ENCODE results near the gene TLR4. TPM values are rescaled to one million over a fixed set of nuclear protein-coding genes. Genes with fewer than 3 reads are reported as not detected.

TLR4 gene
- total and polyA plus RNA-seq, 8 donors = 0.29 to 24.8 (median 3.1) TPM

DNA sequence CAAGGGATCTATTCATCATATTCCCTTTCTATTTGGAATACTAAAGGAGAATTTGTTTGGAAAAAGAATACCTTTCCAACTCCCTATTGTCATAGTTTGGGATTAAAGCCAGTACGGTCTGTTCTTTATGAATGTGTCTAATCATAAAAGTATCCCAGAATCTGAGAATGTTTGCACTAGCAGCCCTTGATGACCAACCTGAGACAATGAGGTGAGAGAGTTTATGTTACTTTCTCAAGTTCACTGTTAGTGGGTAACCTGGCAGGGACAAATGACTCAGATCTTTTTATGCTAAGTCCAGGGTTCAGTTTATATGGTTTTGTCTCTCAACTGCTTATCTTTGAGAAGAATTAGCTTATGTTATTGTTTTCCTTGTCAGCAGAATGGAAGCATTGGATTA is 25.3 kb upstream of the TLR4 start:
- Histone ChIP-seq H3K4me3 (no peak overlapping the region), H3K9me3 (no peaks in the 10 kb centered on the region), H3K4me1 (no peaks in the 10 kb centered on the region), H3K27me3 (no peaks in the 10 kb centered on the region), H3K27ac (no peak overlapping the region), H3K36me3 (no peaks in the 10 kb centered on the region)
- DNase-seq = peak in 1 of 2 donors; percentile 2
- intact Hi-C loops (cut with DNase I; ENCODE audit: low total_unique reads) = no loop called here
- TF ChIP-seq EP300 (IDR thresholded peaks at IDR 0.05) (no peak), POLR2AphosphoS5 (IDR thresholded peaks at IDR 0.05) (no peak), POLR2A (IDR thresholded peaks at IDR 0.05) (no peak)
- TF ChIP-seq, protein P1, sequence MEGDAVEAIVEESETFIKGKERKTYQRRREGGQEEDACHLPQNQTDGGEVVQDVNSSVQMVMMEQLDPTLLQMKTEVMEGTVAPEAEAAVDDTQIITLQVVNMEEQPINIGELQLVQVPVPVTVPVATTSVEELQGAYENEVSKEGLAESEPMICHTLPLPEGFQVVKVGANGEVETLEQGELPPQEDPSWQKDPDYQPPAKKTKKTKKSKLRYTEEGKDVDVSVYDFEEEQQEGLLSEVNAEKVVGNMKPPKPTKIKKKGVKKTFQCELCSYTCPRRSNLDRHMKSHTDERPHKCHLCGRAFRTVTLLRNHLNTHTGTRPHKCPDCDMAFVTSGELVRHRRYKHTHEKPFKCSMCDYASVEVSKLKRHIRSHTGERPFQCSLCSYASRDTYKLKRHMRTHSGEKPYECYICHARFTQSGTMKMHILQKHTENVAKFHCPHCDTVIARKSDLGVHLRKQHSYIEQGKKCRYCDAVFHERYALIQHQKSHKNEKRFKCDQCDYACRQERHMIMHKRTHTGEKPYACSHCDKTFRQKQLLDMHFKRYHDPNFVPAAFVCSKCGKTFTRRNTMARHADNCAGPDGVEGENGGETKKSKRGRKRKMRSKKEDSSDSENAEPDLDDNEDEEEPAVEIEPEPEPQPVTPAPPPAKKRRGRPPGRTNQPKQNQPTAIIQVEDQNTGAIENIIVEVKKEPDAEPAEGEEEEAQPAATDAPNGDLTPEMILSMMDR (IDR thresholded peaks at IDR 0.05) = no peak
- 0% methylated on average over 1 of the region's 1 CpG for WGBS, 5 donors

DNA sequence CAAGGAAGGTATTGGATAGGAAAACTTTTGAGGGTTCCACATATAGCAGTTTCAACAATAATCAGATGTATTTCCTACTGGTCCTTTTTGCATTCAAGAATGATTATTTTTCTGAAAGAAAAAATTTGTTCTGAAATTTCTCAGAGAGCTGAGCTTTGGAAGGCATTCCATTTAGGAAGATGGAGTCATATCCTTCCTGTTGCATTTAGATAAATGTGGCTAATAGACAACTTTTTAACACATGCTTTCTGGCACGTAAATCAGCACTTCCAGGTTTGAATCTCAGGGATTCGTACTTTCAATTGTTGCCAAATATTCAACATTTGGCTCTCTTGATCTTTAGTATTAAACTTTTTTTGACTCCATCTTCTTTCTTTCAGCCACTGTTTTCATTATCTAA is 24.8 kb upstream of the TLR4 start:
- no peak for TF ChIP-seq EP300 (IDR thresholded peaks at IDR 0.05)
- TF ChIP-seq, protein P1 (IDR thresholded peaks at IDR 0.05) = no peak
- TF ChIP-seq POLR2A (IDR thresholded peaks at IDR 0.05) = no peak
- no peak for TF ChIP-seq POLR2AphosphoS5 (IDR thresholded peaks at IDR 0.05)
- Histone ChIP-seq H3K27ac (no peak overlapping the region), H3K27me3 (no peaks in the 10 kb centered on the region), H3K9me3 (no peaks in the 10 kb centered on the region), H3K36me3 (no peaks in the 10 kb centered on the region), H3K4me3 (no peak overlapping the region), H3K4me1 (no peaks in the 10 kb centered on the region)
- no peak for DNase-seq
- WGBS, 5 donors = 60 to 81% (median 78%) methylated on average over 2 of the region's 2 CpGs
- intact Hi-C loops (cut with DNase I; ENCODE audit: low total_unique reads) = no loop called here

DNA sequence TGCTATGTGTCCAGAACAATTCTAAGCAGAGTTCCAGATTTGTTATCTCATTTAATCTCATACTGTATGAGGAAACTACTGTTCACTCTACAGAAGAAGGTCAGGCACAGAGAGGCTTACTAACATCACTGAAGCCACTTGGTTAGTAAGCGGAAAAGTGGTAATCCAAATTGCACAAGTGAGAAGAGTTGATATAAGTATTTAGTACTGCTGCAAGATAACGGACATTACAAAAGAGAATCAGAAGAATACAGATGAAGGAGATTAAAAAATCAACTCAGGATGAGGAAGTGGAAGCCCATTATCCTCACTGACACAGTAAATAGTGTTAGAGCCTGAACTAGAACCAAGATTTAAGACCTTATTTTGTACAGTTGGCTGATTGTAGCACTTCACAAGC is 22.3 kb upstream of the TLR4 start:
- intact Hi-C loops (cut with DNase I; ENCODE audit: low total_unique reads) = no loop called here
- no peaks in the 10 kb centered on the region for H3K36me3 ChIP-seq
- H3K4me1 ChIP-seq = no peaks in the 10 kb centered on the region
- H3K27me3 ChIP-seq = no peaks in the 10 kb centered on the region
- no peaks in the 10 kb centered on the region for H3K9me3 ChIP-seq
- WGBS, 5 donors = 70 to 79% (median 77%) methylated on average over 2 of the region's 2 CpGs
- DNase-seq = no peak
- H3K4me3 ChIP-seq = no peak overlapping the region
- H3K27ac ChIP-seq = no peak overlapping the region
- no peak for TF ChIP-seq POLR2AphosphoS5 (IDR thresholded peaks at IDR 0.05)
- TF ChIP-seq POLR2A (IDR thresholded peaks at IDR 0.05) = no peak

DNA sequence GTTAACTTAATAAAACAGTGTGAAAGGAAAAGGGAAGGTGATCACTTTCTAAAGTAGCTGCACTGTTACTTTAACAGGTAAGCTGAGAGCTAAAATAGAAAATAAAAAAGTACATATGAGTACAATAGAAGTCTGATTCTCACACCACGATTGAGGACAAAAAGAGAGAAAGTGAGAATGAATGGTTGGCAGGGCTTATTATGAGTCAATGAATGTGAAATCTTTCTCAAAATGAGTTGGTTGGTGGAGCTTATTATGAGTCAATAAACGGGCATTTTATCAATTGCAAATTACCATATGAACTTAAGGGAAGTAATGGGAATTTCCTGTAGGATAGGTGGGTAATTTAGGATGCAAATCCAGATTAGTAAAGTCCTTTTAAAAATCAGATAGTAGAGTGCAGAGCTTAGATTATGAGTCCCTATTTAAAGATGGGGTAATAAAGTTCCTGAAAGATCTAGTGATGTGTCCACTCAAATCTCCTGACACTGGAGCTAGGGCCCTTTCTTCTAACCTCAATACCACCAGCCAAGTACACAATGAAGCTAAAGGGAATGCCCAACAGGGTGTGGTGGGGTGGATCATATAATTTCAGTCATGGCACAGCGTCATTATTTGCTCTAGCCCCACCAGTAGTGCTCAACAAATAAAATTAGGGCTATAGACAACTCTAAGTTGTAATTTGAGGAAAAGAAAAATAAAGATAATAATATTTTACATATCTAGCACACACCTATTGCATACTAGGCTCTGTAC is 21.1 kb upstream of the TLR4 start:
- WGBS, 5 donors = 41 to 54% (median 52%) methylated on average over 3 of the region's 3 CpGs
- Histone ChIP-seq H3K4me1 (no peaks in the 10 kb centered on the region), H3K36me3 (no peaks in the 10 kb centered on the region), H3K27ac (no peak overlapping the region), H3K27me3 (no peaks in the 10 kb centered on the region), H3K4me3 (no peak overlapping the region), H3K9me3 (no peaks in the 10 kb centered on the region)
- no peak for DNase-seq
- TF ChIP-seq POLR2A (IDR thresholded peaks at IDR 0.05) (no peak), EP300 (IDR thresholded peaks at IDR 0.05) (no peak), POLR2AphosphoS5 (IDR thresholded peaks at IDR 0.05) (no peak)
- TF ChIP-seq, protein P1 (IDR thresholded peaks at IDR 0.05) = no peak
- intact Hi-C loops (cut with DNase I; ENCODE audit: low total_unique reads) = no loop called here

DNA sequence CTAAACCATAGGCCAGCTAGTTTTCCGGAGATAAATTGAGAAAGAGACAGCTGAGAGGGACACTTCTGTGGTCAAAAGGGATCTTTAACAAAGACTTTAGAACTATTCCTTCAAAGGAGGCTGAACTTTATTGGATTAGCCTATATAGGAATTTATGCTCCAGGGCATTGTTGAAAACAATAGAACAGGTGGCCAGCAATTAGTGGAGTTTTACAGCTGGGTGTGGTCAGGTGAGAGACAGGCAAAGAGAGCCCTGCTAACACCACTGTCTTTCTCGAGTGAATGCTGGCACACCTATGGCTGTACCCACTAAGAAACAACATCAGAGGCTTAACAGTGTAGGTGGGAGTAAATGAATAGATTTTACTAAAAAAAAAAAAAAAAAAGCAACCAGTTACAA is 16.7 kb upstream of the TLR4 start:
- Histone ChIP-seq H3K27me3 (no peaks in the 10 kb centered on the region), H3K27ac (no peak overlapping the region), H3K4me1 (no peaks in the 10 kb centered on the region), H3K9me3 (no peaks in the 10 kb centered on the region), H3K4me3 (no peak overlapping the region), H3K36me3 (no peaks in the 10 kb centered on the region)
- TF ChIP-seq POLR2A (IDR thresholded peaks at IDR 0.05) = no peak
- TF ChIP-seq, protein P1 (IDR thresholded peaks at IDR 0.05) = no peak
- TF ChIP-seq POLR2AphosphoS5 (IDR thresholded peaks at IDR 0.05) = no peak
- no peak for TF ChIP-seq EP300 (IDR thresholded peaks at IDR 0.05)
- intact Hi-C loops (cut with DNase I; ENCODE audit: low total_unique reads) = no loop called here
- WGBS, 5 donors = 60 to 73% (median 70%) methylated on average over 2 of the region's 2 CpGs
- no peak for DNase-seq

Data from stomach (tissue), 9 donors.